Stimulated activated CD4-positive, alpha-beta T cell treated with anti-CD3 and anti-CD28 coated beads, Interleukin-15, amount 100 ng/mL, for 1 hour (primary cell): ENCODE results near the gene GBE1.

Experiments
- DNase-seq, 2 donors: peaks; one replicate each; pipeline ENCODE4 v3.0.0-alpha.2; 2020; ENCODE audit warnings: low read depth in 1 of 2, low spot score in 1 of 2

Gene GBE1

GRCh38 chr3:81472600-81473362 lies 288.7 kb downstream of the GBE1 start:
- no peak for DNase-seq

- DNase-seq, result no peak
Observed at GRCh38 chr3:81470524-81471278, 290.7 kb downstream of the GBE1 start.

DNA sequence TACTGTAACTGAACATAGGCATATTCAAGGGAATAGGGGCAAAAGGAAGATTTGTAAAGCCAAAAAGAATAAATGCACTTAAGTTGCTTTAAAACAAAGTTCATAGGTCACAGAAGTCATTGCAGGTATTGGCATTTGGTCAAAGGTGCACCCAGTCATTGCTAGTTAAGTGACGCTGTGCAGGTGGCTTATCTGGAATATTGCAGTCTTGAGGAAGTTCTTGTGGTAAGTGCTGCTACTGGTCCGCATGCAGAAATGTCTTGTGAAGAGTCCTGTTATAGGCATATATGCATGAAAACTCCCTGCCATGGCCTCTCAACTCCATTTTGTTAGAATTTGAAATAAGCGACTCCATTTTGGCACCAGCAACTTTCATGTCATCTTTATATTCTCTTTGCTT lies 293.1 kb downstream of the GBE1 start:
- no peak for DNase-seq

GRCh38 chr3:81466201-81466560 lies 295.3 kb downstream of the GBE1 start:
- DNase-seq, result no peak

GRCh38 chr3:81465510-81466200 lies 295.8 kb downstream of the GBE1 start:
- DNase-seq, result no peak

DNA sequence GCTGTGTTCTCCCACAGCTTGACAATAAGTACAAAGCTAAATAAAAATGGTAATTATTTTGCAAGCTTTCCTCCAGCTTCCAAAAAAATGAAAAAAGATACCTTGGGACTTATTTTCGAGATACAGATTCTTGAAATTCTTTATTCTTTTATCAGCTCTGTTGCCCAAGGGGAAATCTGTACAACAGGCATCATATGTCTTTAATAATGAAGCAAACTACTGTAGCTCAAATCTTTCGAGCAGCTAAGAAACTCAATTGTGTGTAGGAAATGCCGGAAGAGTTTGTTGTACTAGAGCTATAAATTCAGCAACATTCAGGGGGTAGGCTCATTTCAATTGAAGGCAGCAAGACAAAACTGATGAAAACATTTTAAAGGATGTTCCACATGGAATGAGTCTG lies 297.7 kb downstream of the GBE1 start:
- no peak for DNase-seq

GRCh38 chr3:81462921-81463320 lies 298.5 kb downstream of the GBE1 start:
- DNase-seq, result no peak

GRCh38 chr3:81459733-81460132 lies 301.7 kb downstream of the GBE1 start:
- no peak for DNase-seq

DNA sequence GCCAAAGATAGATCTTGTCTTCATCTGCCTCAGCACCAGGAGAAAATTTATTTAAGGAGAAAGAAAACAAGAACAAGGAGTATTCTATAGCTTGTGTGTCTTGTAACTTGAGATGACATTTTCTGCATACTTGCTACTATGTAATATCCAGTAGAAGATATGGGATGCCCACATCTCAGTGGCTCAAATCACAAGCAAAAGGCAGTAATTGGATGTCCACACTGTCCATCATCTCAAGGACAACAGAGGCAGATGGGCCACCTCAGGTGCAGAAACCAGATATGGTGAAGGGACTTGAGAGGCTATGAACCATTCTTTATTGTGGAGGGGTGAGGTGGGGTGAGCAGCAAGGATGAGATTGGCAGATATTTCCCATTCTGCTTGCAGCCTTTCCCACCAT lies 309.0 kb downstream of the GBE1 start:
- no peak for DNase-seq

GRCh38 chr3:81451611-81452010 lies 309.8 kb downstream of the GBE1 start:
- no peak for DNase-seq

GRCh38 chr3:81451140-81451539 lies 310.3 kb downstream of the GBE1 start:
- DNase-seq, result no peak

DNA sequence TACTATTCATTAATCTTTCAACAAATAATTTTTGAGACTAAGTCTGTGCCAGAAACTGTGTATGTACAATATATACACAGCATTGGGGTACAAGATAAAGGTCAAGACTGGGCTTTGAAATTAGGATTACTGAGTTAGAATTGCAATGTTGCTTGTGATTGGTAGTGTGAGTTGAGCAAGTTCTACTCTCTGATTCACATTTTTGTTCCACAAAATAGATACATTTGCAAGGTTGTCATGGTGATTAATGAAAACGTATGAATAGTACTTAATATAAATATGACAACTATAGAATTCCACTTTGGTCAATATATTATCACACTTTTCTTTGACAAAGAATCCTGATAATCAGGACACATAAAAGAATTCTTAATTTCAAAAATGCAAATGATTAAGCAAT lies 314.6 kb downstream of the GBE1 start:
- DNase-seq, result no peak

DNA sequence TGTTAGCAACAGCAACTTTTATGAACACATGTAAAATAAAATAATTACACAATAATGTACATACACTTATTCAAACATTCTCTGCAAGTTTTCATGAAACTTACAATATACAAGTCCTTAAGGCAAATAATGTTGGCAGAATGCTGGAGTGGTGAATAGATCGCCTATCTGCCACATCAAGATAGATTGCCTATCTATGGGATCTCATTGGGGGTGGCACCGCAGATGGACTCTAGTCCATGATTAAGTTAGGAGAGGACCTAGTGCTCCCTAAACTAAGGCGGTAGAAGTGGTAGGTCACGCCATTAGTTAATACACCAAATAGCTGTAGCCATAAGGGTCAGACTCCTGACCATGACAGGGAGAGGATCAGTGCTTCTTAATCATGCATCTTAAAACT lies 315.7 kb downstream of the GBE1 start:
- DNase-seq, result no peak

GRCh38 chr3:81444817-81445460 lies 316.5 kb downstream of the GBE1 start:
- DNase-seq, result no peak

- no peak for DNase-seq
Observed at GRCh38 chr3:81443958-81444357, 317.5 kb downstream of the GBE1 start.

DNA sequence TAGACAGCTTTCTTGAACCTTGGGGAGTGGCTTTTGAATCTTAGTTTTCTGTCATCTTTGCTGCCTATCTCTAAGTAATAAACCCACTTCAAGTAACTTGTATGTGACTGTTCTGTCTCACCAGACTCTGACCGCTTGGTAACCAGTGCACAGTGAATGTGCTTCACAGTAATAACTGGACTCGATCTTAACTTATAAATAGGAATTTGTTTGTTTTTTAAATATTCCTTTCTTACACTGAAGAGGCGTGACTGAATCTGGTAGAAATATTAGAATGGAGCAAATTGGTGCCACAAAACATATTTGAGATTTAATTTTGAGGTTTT lies 318.0 kb downstream of the GBE1 start:
- no peak for DNase-seq

DNA sequence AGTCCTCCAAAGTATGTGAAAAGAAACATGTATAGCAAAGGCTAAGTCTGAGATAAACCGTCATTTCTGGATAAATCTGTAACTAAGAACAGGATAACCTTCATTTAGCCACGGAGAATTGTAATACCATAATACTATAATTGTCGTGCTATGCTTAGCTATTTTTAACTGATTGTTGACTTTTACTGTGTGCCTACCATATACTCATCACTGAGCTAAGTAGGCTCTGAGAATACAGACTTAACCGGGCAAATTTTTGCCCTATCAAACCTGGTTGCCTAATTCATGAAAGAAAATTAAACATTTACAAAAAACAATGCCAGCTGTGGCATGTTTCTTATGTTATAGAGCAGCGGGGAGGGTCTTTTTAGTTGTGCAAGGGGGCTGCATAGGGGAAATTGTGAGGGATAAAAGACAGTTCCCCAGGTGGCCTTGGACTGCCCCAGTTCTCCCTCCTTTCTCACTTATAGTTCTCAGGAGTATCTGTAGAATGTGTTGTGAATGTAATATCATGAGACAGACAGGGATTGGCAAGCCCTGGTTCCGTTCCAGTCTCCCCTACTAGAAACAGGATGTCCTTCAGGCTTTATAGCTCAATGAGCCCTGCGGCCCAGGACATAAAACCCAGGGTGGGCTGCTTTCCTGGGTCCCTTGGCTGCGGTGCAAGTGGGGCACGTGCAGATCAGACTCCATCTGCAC lies 318.5 kb downstream of the GBE1 start:
- DNase-seq, result no peak

- no peak for DNase-seq
Observed at GRCh38 chr3:81440661-81441060, 320.8 kb downstream of the GBE1 start.
